Measurements from ENCODE around the gene AADAT. TPM values are rescaled to one million over a fixed set of nuclear protein-coding genes. Genes with fewer than 3 reads are reported as not detected.

The AADAT gene
- total and polyA plus RNA-seq, 4 donors, result 3.8 to 16.1 (median 12.4) TPM

- no peak for TF ChIP-seq CTCF (IDR thresholded peaks at IDR 0.05; ENCODE audit: low read depth, low read length, missing input control)
These were observed 49.6 kb downstream of the AADAT start (continued) for GRCh38 chr4:170040031-170040680.

DNA sequence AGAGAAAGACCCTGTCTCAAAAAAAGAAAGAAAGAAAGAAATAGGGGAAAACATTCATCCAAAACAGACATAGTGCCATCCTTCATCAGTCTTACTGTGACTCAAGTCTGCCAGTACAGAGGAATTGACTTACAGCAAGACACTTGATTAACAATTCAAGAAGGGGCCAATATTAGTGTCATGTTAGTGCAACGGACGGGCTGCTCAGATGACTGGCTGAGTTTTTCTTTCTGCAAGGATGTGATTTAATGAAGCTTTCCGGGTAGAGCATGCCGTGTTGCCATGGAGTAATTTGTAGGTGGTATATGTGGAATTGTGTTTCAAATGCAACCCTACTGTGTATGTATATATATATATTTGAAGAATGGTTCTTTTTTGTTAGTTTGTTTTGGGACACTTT, 51.0 kb downstream of the AADAT start:
- no peak overlapping the region for H3K9ac ChIP-seq (ENCODE audit: low read depth in 1 of 2, low read length in 2 of 2)
- DNase-seq (ENCODE audit: low spot score), result no peak
- no peaks in the 10 kb centered on the region for H3K27me3 ChIP-seq (ENCODE audit: control insufficient read depth in 4 of 4, insufficient read depth in 4 of 4, low read length in 3 of 4)
- TF ChIP-seq, protein P1, sequence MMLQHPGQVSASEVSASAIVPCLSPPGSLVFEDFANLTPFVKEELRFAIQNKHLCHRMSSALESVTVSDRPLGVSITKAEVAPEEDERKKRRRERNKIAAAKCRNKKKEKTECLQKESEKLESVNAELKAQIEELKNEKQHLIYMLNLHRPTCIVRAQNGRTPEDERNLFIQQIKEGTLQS (IDR thresholded peaks at IDR 0.05), result no peak
- TF ChIP-seq NR2F2 (IDR thresholded peaks at IDR 0.05) (no peak), SP1 (IDR thresholded peaks at IDR 0.05) (no peak), HNF4G (IDR thresholded peaks at IDR 0.05) (no peak), FOXA2 (IDR thresholded peaks at IDR 0.05) (no peak), MAX (IDR thresholded peaks at IDR 0.05) (no peak), YY1 (IDR thresholded peaks at IDR 0.05) (no peak), HNF4A (conservative IDR thresholded peaks at IDR 0.05) (no peak), EGR1 (IDR thresholded peaks at IDR 0.05; ENCODE audit: low read depth in 2 of 2) (no peak)
- peaks cover 0 to 10% (median 4%) of the 10 kb centered on the region in 4 donors for H3K4me1 ChIP-seq (ENCODE audit: control insufficient read depth in 4 of 4, insufficient read depth in 4 of 4, low read length in 3 of 4)
- 73% methylated on average over 4 of the region's 4 CpGs for WGBS
- no peaks in the 10 kb centered on the region for H3K36me3 ChIP-seq (ENCODE audit: control insufficient read depth in 4 of 4, insufficient read depth in 3 of 4, low read depth in 1 of 4, low read length in 3 of 4)
- no peak overlapping the region for H3K27ac ChIP-seq (ENCODE audit: low read depth in 1 of 2, low read length in 2 of 2)
- no peak overlapping the region for H3K4me3 ChIP-seq (ENCODE audit: low read depth in 1 of 3, low read length in 3 of 3)
- H3K9me3 ChIP-seq (ENCODE audit: control insufficient read depth in 4 of 4, low read length in 3 of 4), result no peaks in the 10 kb centered on the region

GRCh38 chr4:170038232-170038631, 51.5 kb downstream of the AADAT start:
- no peak for DNase-seq (ENCODE audit: low spot score)
- Histone ChIP-seq H3K36me3 (ENCODE audit: control insufficient read depth in 4 of 4, insufficient read depth in 3 of 4, low read depth in 1 of 4, low read length in 3 of 4) (no peaks in the 10 kb centered on the region), H3K9ac (ENCODE audit: low read depth in 1 of 2, low read length in 2 of 2) (no peak overlapping the region), H3K27me3 (ENCODE audit: control insufficient read depth in 4 of 4, insufficient read depth in 4 of 4, low read length in 3 of 4) (no peaks in the 10 kb centered on the region), H3K4me3 (ENCODE audit: low read depth in 1 of 3, low read length in 3 of 3) (no peak overlapping the region), H3K4me1 (ENCODE audit: control insufficient read depth in 4 of 4, insufficient read depth in 4 of 4, low read length in 3 of 4) (peaks cover 0 to 10% (median 4%) of the 10 kb centered on the region in 4 donors), H3K9me3 (ENCODE audit: control insufficient read depth in 4 of 4, low read length in 3 of 4) (no peaks in the 10 kb centered on the region), H3K27ac (ENCODE audit: low read depth in 1 of 2, low read length in 2 of 2) (no peak overlapping the region)
- TF ChIP-seq SP1 (IDR thresholded peaks at IDR 0.05) (no peak), YY1 (IDR thresholded peaks at IDR 0.05) (no peak), FOXA1 (IDR thresholded peaks at IDR 0.05) (no peak), FOXA2 (IDR thresholded peaks at IDR 0.05) (no peak), EGR1 (IDR thresholded peaks at IDR 0.05; ENCODE audit: low read depth in 2 of 2) (no peak), CTCF (IDR thresholded peaks at IDR 0.05; ENCODE audit: low read depth, low read length, missing input control) (no peak), HNF4G (IDR thresholded peaks at IDR 0.05) (no peak), JUND (IDR thresholded peaks at IDR 0.05) (no peak), GABPA (IDR thresholded peaks at IDR 0.05 in 1 of 2, conservative IDR thresholded peaks at IDR 0.05 in 1 of 2) (no peak)
- TF ChIP-seq, protein P1 (IDR thresholded peaks at IDR 0.05), result no peak
- TF ChIP-seq, protein P2, sequence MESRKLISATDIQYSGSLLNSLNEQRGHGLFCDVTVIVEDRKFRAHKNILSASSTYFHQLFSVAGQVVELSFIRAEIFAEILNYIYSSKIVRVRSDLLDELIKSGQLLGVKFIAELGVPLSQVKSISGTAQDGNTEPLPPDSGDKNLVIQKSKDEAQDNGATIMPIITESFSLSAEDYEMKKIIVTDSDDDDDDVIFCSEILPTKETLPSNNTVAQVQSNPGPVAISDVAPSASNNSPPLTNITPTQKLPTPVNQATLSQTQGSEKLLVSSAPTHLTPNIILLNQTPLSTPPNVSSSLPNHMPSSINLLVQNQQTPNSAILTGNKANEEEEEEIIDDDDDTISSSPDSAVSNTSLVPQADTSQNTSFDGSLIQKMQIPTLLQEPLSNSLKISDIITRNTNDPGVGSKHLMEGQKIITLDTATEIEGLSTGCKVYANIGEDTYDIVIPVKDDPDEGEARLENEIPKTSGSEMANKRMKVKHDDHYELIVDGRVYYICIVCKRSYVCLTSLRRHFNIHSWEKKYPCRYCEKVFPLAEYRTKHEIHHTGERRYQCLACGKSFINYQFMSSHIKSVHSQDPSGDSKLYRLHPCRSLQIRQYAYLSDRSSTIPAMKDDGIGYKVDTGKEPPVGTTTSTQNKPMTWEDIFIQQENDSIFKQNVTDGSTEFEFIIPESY (IDR thresholded peaks at IDR 0.05), result no peak
- 92% methylated on average over 7 of the region's 7 CpGs for WGBS

All from liver (tissue), 9 donors.